Testis (tissue), 3 donors: ENCODE data around the gene HDAC1. TPM values are rescaled to one million over a fixed set of nuclear protein-coding genes. Genes with fewer than 3 reads are reported as not detected.
"Not testable (repeated sequence)": the region's sequence is repeated elsewhere in the genome, so short reads cannot be mapped to it uniquely, and the experiment has no call there.

ENCODE experiments used
- DNase-seq: peaks from one replicate; pipeline ENCODE4 v3.0.0-alpha.2; 2019
- H3K27ac ChIP-seq, 2 donors: fragments of 200-600 bp; sonication (generic); one replicate each; pipeline ENCODE4 v1.5.1; 2019
- H3K27me3 ChIP-seq: fragments of 200-600 bp; sonication (generic); one replicate; pipeline ENCODE4 v1.5.1; 2019
- H3K36me3 ChIP-seq: fragments of 200-600 bp; sonication (generic); one replicate; pipeline ENCODE4 v1.5.1; 2017; ENCODE audit warnings: low read depth; ENCODE audit errors: missing control alignments
- H3K4me1 ChIP-seq: fragments of 200-600 bp; sonication (generic); one replicate; pipeline ENCODE4 v1.5.1; 2019
- H3K4me3 ChIP-seq, 2 donors: fragments of 200-600 bp; sonication (generic); one replicate each; pipeline ENCODE4 v1.5.1; 2017 to 2019
- H3K9me3 ChIP-seq: fragments of 200-600 bp; sonication (generic); one replicate; pipeline ENCODE4 v1.5.1; 2017
- CTCF ChIP-seq, 3 experiments: fragments of 450-650 bp in 2 of 3; fragments of 200-600 bp in 1 of 3; sonication (generic) in 1 of 3; IDR thresholded peaks; one replicate each; pipeline ENCODE4 v1.5.1; 2016 to 2019; ENCODE audit warnings: antibody characterized with exemption in 3 of 3, mild to moderate bottlenecking in 2 of 3, moderate library complexity in 1 of 3
- POLR2A ChIP-seq: fragments of 450-650 bp; IDR thresholded peaks from one replicate; pipeline ENCODE4 v1.6.1; 2017; ENCODE audit warnings: antibody characterized with exemption, mild to moderate bottlenecking, moderate library complexity
- WGBS, 2 donors: methylation state at CpG; one replicate each; pipeline ENCODE4 v1.1.5; 2018; 5-methylcytosine and 5-hydroxymethylcytosine counted together
- intact Hi-C: fragments of 100-400 bp; cut with DNase I; formaldehyde crosslinking; loops from one replicate; pipeline ENCODE4 v1.15.1; 2023; ENCODE audit warnings: low total_unique reads
- polyA plus RNA-seq: library from polyadenylated mRNA; stranded (reverse); fragments of 350-450 nt; fragmentation: Illumina TruSeq; extraction: RNeasy Lipid Tissue Mini Kit (QIAGEN cat#74804); gene quantifications from one replicate; pipeline ENCODE4 v1.2.3, GENCODE V29; 2014; ENCODE audit warnings: low read depth, low replicate concordance; ENCODE audit not compliant: insufficient read depth
- total RNA-seq, 2 donors: library from RNA; depleted of rRNA; stranded (reverse); fragments of >200 nt; gene quantifications; one replicate each; pipeline ENCODE4 v1.2.3, GENCODE V29; 2016

The HDAC1 gene
- total and polyA plus RNA-seq, 3 donors from 2014 or later = 83.1 to 99.2 (median 91.6) TPM

DNA sequence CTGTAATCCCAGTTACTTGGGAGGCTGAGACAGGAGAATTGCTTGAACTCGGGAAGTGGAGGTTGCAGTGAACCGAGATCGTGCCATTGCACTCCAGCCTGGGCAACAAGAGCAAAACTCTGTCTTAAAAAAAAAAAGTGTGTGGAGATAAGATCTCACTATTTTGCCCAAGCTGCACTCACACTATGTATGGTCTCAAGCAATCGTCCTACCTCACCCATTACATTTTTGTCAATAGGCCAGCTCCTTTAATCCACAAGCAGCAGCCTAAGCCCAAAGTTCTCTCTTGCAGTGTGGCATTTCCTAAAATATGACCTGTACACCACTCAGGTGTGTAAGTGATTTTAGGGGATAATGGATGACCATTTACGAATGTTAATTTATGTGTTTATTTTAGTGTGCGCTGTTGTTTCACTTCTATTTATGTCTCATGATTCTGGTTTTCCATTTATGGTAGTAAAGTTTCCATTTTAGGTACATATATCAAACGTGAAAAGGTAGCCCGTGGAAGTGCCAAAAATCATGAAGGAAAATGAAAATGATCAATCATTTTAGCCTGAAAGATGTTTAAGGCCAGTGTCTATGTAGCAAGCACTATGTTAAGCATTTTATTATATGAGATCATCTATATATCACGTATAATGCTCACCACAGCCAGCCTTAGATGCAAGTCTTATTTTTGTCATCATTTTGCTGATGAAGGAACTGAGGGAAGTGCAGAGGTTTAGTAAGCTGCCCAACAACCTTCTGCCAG, 35.2 kb upstream of the HDAC1 start:
- Histone ChIP-seq H3K9me3 (no peaks in the 10 kb centered on the region), H3K27me3 (no peaks in the 10 kb centered on the region), H3K4me1 (peaks cover 10% of the 10 kb centered on the region), H3K4me3 (no peak overlapping the region), H3K27ac (no peak overlapping the region), H3K36me3 (no peaks in the 10 kb centered on the region)
- no peak for TF ChIP-seq CTCF (IDR thresholded peaks at IDR 0.05)
- no peak for TF ChIP-seq POLR2A
- intact Hi-C loops = no loop called here
- DNase-seq = no peak
- 87 to 90% methylated on average over 9 of the region's 9 CpGs for WGBS, 2 donors

- TF ChIP-seq POLR2A (no peak), CTCF (IDR thresholded peaks at IDR 0.05) (no peak)
- intact Hi-C loops = no loop called here
- peaks cover 7% of the 10 kb centered on the region for H3K4me1 ChIP-seq
Observed at GRCh38 chr1:32257227-32257508, 34.7 kb upstream of the HDAC1 start.

GRCh38 chr1:32263236-32263593, 28.7 kb upstream of the HDAC1 start:
- 93 to 94% methylated on average over 4 of the region's 4 CpGs for WGBS, 2 donors
- H3K4me3 ChIP-seq, H3K9me3 ChIP-seq, H3K4me1 ChIP-seq, intact Hi-C loops, H3K36me3 ChIP-seq, H3K27ac ChIP-seq, H3K27me3 ChIP-seq, DNase-seq: not testable (repeated sequence)

More at GRCh38 chr1:32257227-32257508, 34.7 kb upstream of the HDAC1 start:
- Histone ChIP-seq H3K36me3 (no peaks in the 10 kb centered on the region), H3K27me3 (no peaks in the 10 kb centered on the region), H3K9me3 (no peaks in the 10 kb centered on the region), H3K4me3 (no peak overlapping the region), H3K27ac (no peak overlapping the region)
- no peak for DNase-seq
- 88 to 91% methylated on average over 6 of the region's 6 CpGs for WGBS, 2 donors

GRCh38 chr1:32263744-32264143, 28.1 kb upstream of the HDAC1 start:
- 89 to 93% methylated on average over 4 of the region's 4 CpGs for WGBS, 2 donors
- no peak for TF ChIP-seq POLR2A
- TF ChIP-seq CTCF (IDR thresholded peaks at IDR 0.05) = no peak

GRCh38 chr1:32265846-32266245, 26.0 kb upstream of the HDAC1 start:
- Histone ChIP-seq H3K27ac (no peak overlapping the region), H3K4me3 (no peak overlapping the region), H3K4me1 (no peaks in the 10 kb centered on the region), H3K9me3 (no peaks in the 10 kb centered on the region), H3K36me3 (no peaks in the 10 kb centered on the region), H3K27me3 (no peaks in the 10 kb centered on the region)
- WGBS, 2 donors = 93 to 95% methylated on average over 9 of the region's 9 CpGs
- intact Hi-C loops = no loop called here
- no peak for DNase-seq
- TF ChIP-seq POLR2A = no peak
- TF ChIP-seq CTCF (IDR thresholded peaks at IDR 0.05) = no peak

More at GRCh38 chr1:32263744-32264143, 28.1 kb upstream of the HDAC1 start:
- Histone ChIP-seq H3K9me3 (no peaks in the 10 kb centered on the region), H3K4me1 (no peaks in the 10 kb centered on the region), H3K27me3 (no peaks in the 10 kb centered on the region), H3K36me3 (no peaks in the 10 kb centered on the region), H3K4me3 (no peak overlapping the region), H3K27ac (no peak overlapping the region)
- no peak for DNase-seq
- intact Hi-C loops = no loop called here
